ENCODE data around the gene RTF2. TPM values are rescaled to one million over a fixed set of nuclear protein-coding genes. Genes with fewer than 3 reads are reported as not detected.
"Not testable (repeated sequence)": the region's sequence is repeated elsewhere in the genome, so short reads cannot be mapped to it uniquely, and the experiment has no call there.

RTF2 gene
- total RNA-seq, 1 donor from 2014 or later: 78.7 TPM

- DNase-seq (no peak), ATAC-seq (ENCODE audit: poor library complexity) (no peak)
- intact Hi-C loops (cut with DNase I): no loop called here
Measured at GRCh38 chr20:56520180-56520579, 51.8 kb downstream of the RTF2 start.

- intact Hi-C loops (cut with DNase I); ATAC-seq (ENCODE audit: poor library complexity); DNase-seq: not testable (repeated sequence)
Measured at GRCh38 chr20:56520746-56521354, 52.4 kb downstream of the RTF2 start.

GRCh38 chr20:56522311-56522710 lies 53.9 kb downstream of the RTF2 start:
- ATAC-seq (ENCODE audit: poor library complexity): no peak

GRCh38 chr20:56524444-56524843 lies 56.0 kb downstream of the RTF2 start, which contains the start of gene FAM209A:
TSS of gene FAM209A (plus strand) at chr20:56524744. CDS start at chr20:56524809, 65 bp downstream.
- not testable (repeated sequence) for DNase-seq; ATAC-seq (ENCODE audit: poor library complexity)

More at GRCh38 chr20:56522311-56522710, 53.9 kb downstream of the RTF2 start:
- intact Hi-C loops (cut with DNase I): no loop called here
- DNase-seq: no peak

GRCh38 chr20:56527521-56527920 lies 59.1 kb downstream of the RTF2 start:
- no peak for ATAC-seq (ENCODE audit: poor library complexity)
- intact Hi-C loops (cut with DNase I): no loop called here
- DNase-seq: no peak

More at GRCh38 chr20:56524444-56524843, 56.0 kb downstream of the RTF2 start, which contains the start of gene FAM209A:
- intact Hi-C loops (cut with DNase I): not testable (repeated sequence)

- DNase-seq; intact Hi-C loops (cut with DNase I); ATAC-seq (ENCODE audit: poor library complexity): not testable (repeated sequence)
Measured at GRCh38 chr20:56532946-56533345, 64.5 kb downstream of the RTF2 start, which contains the start of gene FAM209B. TSS of gene FAM209B (plus strand) at chr20:56533246. CDS start at chr20:56533342, 96 bp downstream.

- ATAC-seq (ENCODE audit: poor library complexity): no peak
- DNase-seq: no peak
- intact Hi-C loops (cut with DNase I): no loop called here
Measured at GRCh38 chr20:56537997-56538396, 69.6 kb downstream of the RTF2 start.

GRCh38 chr20:56540415-56540814 lies 72.0 kb downstream of the RTF2 start:
- intact Hi-C loops (cut with DNase I): loop anchor here (5.0 kb wide), 1 partner anchor 37 kb away; no protein-coding TSS in a partner anchor
- ATAC-seq (ENCODE audit: poor library complexity): no peak
- DNase-seq: no peak

GRCh38 chr20:56542489-56543030 lies 74.1 kb downstream of the RTF2 start:
- intact Hi-C loops (cut with DNase I): loop anchor here (5.0 kb wide), 1 partner anchor 35 kb away; no protein-coding TSS in a partner anchor
- no peak for ATAC-seq (ENCODE audit: poor library complexity)
- DNase-seq: no peak

- intact Hi-C loops (cut with DNase I): no loop called here
- DNase-seq (no peak), ATAC-seq (ENCODE audit: poor library complexity) (no peak)
Measured at GRCh38 chr20:56551571-56551970, 83.1 kb downstream of the RTF2 start.

- no peak for ATAC-seq (ENCODE audit: poor library complexity)
- no peak for DNase-seq
- intact Hi-C loops (cut with DNase I): no loop called here
Measured at GRCh38 chr20:56552911-56553629, 84.6 kb downstream of the RTF2 start.

- ATAC-seq (ENCODE audit: poor library complexity): peak; percentile 90
- no peak for DNase-seq
- intact Hi-C loops (cut with DNase I): no loop called here
Measured at GRCh38 chr20:56554869-56555268, 86.4 kb downstream of the RTF2 start.

- intact Hi-C loops (cut with DNase I): no loop called here
- ATAC-seq (ENCODE audit: poor library complexity) (no peak), DNase-seq (no peak)
Measured at GRCh38 chr20:56558968-56559367, 90.5 kb downstream of the RTF2 start.

GRCh38 chr20:56564526-56564925 lies 96.1 kb downstream of the RTF2 start:
- ATAC-seq (ENCODE audit: poor library complexity); intact Hi-C loops (cut with DNase I); DNase-seq: not testable (repeated sequence)

GRCh38 chr20:56565511-56565910 lies 97.1 kb downstream of the RTF2 start:
- ATAC-seq (ENCODE audit: poor library complexity) (no peak), DNase-seq (no peak)
- intact Hi-C loops (cut with DNase I): no loop called here

GRCh38 chr20:56566621-56567020 lies 98.2 kb downstream of the RTF2 start:
- DNase-seq (no peak), ATAC-seq (ENCODE audit: poor library complexity) (peak; percentile 36)
- intact Hi-C loops (cut with DNase I): no loop called here

All from Right ventricle myocardium superior (tissue), 1 donor.